Measurements from ENCODE around the gene LRP10.
A peak's percentile ranks its signal among the peaks of the same experiment; 100 is the strongest.
"Not testable (repeated sequence)": the region's sequence is repeated elsewhere in the genome, so short reads cannot be mapped to it uniquely, and the experiment has no call there.

Gene LRP10

GRCh38 chr14:22844221-22845102 lies 27.1 kb upstream of the LRP10 start:
- DNase-seq = no peak

GRCh38 chr14:22845103-22845394 lies 26.5 kb upstream of the LRP10 start:
- no peak for DNase-seq

- DNase-seq = no peak
Observed at GRCh38 chr14:22845821-22846625, 25.5 kb upstream of the LRP10 start.

- no peak for DNase-seq
Observed at GRCh38 chr14:22846811-22847307, 24.7 kb upstream of the LRP10 start.

- peak in 1 of 2 donors; percentile 24 for DNase-seq
Observed at GRCh38 chr14:22847661-22848341, 23.7 kb upstream of the LRP10 start.

- DNase-seq = no peak
Observed at GRCh38 chr14:22848351-22849164, 23.0 kb upstream of the LRP10 start.

GRCh38 chr14:22849212-22849819 lies 22.2 kb upstream of the LRP10 start:
- no peak for DNase-seq

- peak in 1 of 2 donors; percentile 39 for DNase-seq
Observed at GRCh38 chr14:22850944-22851764, 20.4 kb upstream of the LRP10 start.

GRCh38 chr14:22852178-22852577 lies 19.4 kb upstream of the LRP10 start:
- DNase-seq = not testable (repeated sequence)

GRCh38 chr14:22852599-22852939 lies 19.0 kb upstream of the LRP10 start:
- DNase-seq = no peak

- peak; percentile 86 to 89 for DNase-seq
Observed at GRCh38 chr14:22852940-22853767, 18.4 kb upstream of the LRP10 start.

GRCh38 chr14:22854296-22854695 lies 17.2 kb upstream of the LRP10 start:
- not testable (repeated sequence) for DNase-seq

GRCh38 chr14:22854963-22855724 lies 16.4 kb upstream of the LRP10 start:
- DNase-seq = no peak

GRCh38 chr14:22856428-22856827 lies 15.1 kb upstream of the LRP10 start:
- no peak for DNase-seq

GRCh38 chr14:22860377-22860776 lies 11.2 kb upstream of the LRP10 start:
- not testable (repeated sequence) for DNase-seq

GRCh38 chr14:22861651-22862050 lies 9.9 kb upstream of the LRP10 start:
- no peak for DNase-seq

- DNase-seq = no peak
Observed at GRCh38 chr14:22864979-22865378, 6.6 kb upstream of the LRP10 start.

- DNase-seq = no peak
Observed at GRCh38 chr14:22865424-22866405, 5.8 kb upstream of the LRP10 start.
